ENCODE measurements around the gene OVOL3.

The OVOL3 gene

GRCh38 chr19:36097036-36097435 lies 13.9 kb upstream of the OVOL3 start:
- in situ Hi-C loops (cut with MboI; ENCODE audit: low sequenced_read_pairs, unreplicated experiment): no loop called here
- TF ChIP-seq CTCF (IDR thresholded peaks at IDR 0.05; ENCODE audit: borderline replicate concordance, control extremely low read depth, extremely low read depth, insufficient read depth, missing control alignments): no peak
- no peak for DNase-seq (ENCODE audit: low spot score)

- no peak for TF ChIP-seq CTCF (IDR thresholded peaks at IDR 0.05; ENCODE audit: borderline replicate concordance, control extremely low read depth, extremely low read depth, insufficient read depth, missing control alignments)
- in situ Hi-C loops (cut with MboI; ENCODE audit: low sequenced_read_pairs, unreplicated experiment): no loop called here
Observed at GRCh38 chr19:36099166-36099785, 11.7 kb upstream of the OVOL3 start.

GRCh38 chr19:36100476-36100875 lies 10.5 kb upstream of the OVOL3 start:
- in situ Hi-C loops (cut with MboI; ENCODE audit: low sequenced_read_pairs, unreplicated experiment): no loop called here
- TF ChIP-seq CTCF (IDR thresholded peaks at IDR 0.05; ENCODE audit: borderline replicate concordance, control extremely low read depth, extremely low read depth, insufficient read depth, missing control alignments): no peak

More at GRCh38 chr19:36099166-36099785, 11.7 kb upstream of the OVOL3 start:
- no peak for DNase-seq (ENCODE audit: low spot score)

GRCh38 chr19:36101550-36102327 lies 9.2 kb upstream of the OVOL3 start:
- in situ Hi-C loops (cut with MboI; ENCODE audit: low sequenced_read_pairs, unreplicated experiment): no loop called here
- no peak for DNase-seq (ENCODE audit: low spot score)

More at GRCh38 chr19:36100476-36100875, 10.5 kb upstream of the OVOL3 start:
- DNase-seq (ENCODE audit: low spot score): no peak

GRCh38 chr19:36103040-36103626 lies 7.8 kb upstream of the OVOL3 start:
- TF ChIP-seq CTCF (IDR thresholded peaks at IDR 0.05; ENCODE audit: borderline replicate concordance, control extremely low read depth, extremely low read depth, insufficient read depth, missing control alignments): no peak
- in situ Hi-C loops (cut with MboI; ENCODE audit: low sequenced_read_pairs, unreplicated experiment): no loop called here
- no peak for DNase-seq (ENCODE audit: low spot score)

More at GRCh38 chr19:36101550-36102327, 9.2 kb upstream of the OVOL3 start:
- TF ChIP-seq CTCF (IDR thresholded peaks at IDR 0.05; ENCODE audit: borderline replicate concordance, control extremely low read depth, extremely low read depth, insufficient read depth, missing control alignments): no peak

- TF ChIP-seq CTCF (IDR thresholded peaks at IDR 0.05; ENCODE audit: borderline replicate concordance, control extremely low read depth, extremely low read depth, insufficient read depth, missing control alignments): no peak
- DNase-seq (ENCODE audit: low spot score): no peak
- in situ Hi-C loops (cut with MboI; ENCODE audit: low sequenced_read_pairs, unreplicated experiment): no loop called here
Observed at GRCh38 chr19:36103842-36104552, 6.9 kb upstream of the OVOL3 start.
